Peyer's patch (tissue), 4 donors: ENCODE measurements around the gene MRPL53. TPM values are rescaled to one million over a fixed set of nuclear protein-coding genes. Genes with fewer than 3 reads are reported as not detected.

Source experiments
- DNase-seq, 3 donors: peaks; one replicate each; pipeline ENCODE4 v3.0.0-alpha.2; 2017 to 2019
- H3K27ac ChIP-seq, 4 donors: fragments of 200-600 bp; sonication (generic); one replicate each; pipeline ENCODE4 v1.5.1; 2016 to 2019
- H3K27me3 ChIP-seq, 2 donors: fragments of 200-600 bp; sonication (generic); one replicate each; pipeline ENCODE4 v1.5.1; 2019
- H3K36me3 ChIP-seq, 3 donors: fragments of 200-600 bp; sonication (generic); one replicate each; pipeline ENCODE4 v1.5.1; 2016 to 2019
- H3K4me1 ChIP-seq, 4 donors: fragments of 200-600 bp; sonication (generic); one replicate each; pipeline ENCODE4 v1.5.1; 2016 to 2019
- H3K4me3 ChIP-seq, 4 donors: fragments of 200-600 bp; sonication (generic); 1 replicate in 3 of 4; 2 replicates in 1 of 4; pipeline ENCODE4 v1.5.1; 2016 to 2019; ENCODE audit warnings: mild to moderate bottlenecking in 1 of 4
- H3K9me3 ChIP-seq, 4 donors: fragments of 200-600 bp; sonication (generic); one replicate each; pipeline ENCODE4 v1.5.1; 2016 to 2019; ENCODE audit warnings: mild to moderate bottlenecking in 1 of 4
- POLR2A ChIP-seq, 2 donors: fragments of 450-650 bp; IDR thresholded peaks; one replicate each; pipeline ENCODE4 v1.5.1; 2017; ENCODE audit warnings: antibody characterized with exemption in 2 of 2, mild to moderate bottlenecking in 2 of 2, moderate library complexity in 2 of 2
- total RNA-seq, 4 donors: library from RNA; depleted of rRNA; stranded (reverse); fragments of >200 nt; gene quantifications; one replicate each; pipeline ENCODE4 v1.1.0, GENCODE V29; 2016
- TF ChIP-seq, protein P1 (sequence below), 6 experiments: fragments of 450-650 bp in 4 of 6; fragments of 200-600 bp in 2 of 6; sonication (generic) in 1 of 6; IDR thresholded peaks; one replicate each; pipeline ENCODE4 v1.5.1; 2017 to 2019; ENCODE audit warnings: antibody characterized with exemption in 6 of 6, mild to moderate bottlenecking in 3 of 6, moderate library complexity in 1 of 6

The MRPL53 gene
- total RNA-seq, 4 donors from 2014 or later, result 17.8 to 23.8 (median 20.0) TPM

GRCh38 chr2:74481961-74482800 lies 9.7 kb upstream of the MRPL53 start:
- Histone ChIP-seq H3K9me3 (no peaks in the 10 kb centered on the region), H3K4me1 (peaks cover 0 to 36% (median 13%) of the 10 kb centered on the region in 4 donors), H3K27me3 (no peaks in the 10 kb centered on the region), H3K27ac (peak overlapping the region; percentile 86 to 93 (median 92)), H3K4me3 (peak overlapping the region; percentile 77 to 87 (median 80)), H3K36me3 (peaks cover 0 to 43% (median 0%) of the 10 kb centered on the region in 3 donors)
- no peak for DNase-seq
- TF ChIP-seq POLR2A (IDR thresholded peaks at IDR 0.05), result no peak
- TF ChIP-seq, protein P1, sequence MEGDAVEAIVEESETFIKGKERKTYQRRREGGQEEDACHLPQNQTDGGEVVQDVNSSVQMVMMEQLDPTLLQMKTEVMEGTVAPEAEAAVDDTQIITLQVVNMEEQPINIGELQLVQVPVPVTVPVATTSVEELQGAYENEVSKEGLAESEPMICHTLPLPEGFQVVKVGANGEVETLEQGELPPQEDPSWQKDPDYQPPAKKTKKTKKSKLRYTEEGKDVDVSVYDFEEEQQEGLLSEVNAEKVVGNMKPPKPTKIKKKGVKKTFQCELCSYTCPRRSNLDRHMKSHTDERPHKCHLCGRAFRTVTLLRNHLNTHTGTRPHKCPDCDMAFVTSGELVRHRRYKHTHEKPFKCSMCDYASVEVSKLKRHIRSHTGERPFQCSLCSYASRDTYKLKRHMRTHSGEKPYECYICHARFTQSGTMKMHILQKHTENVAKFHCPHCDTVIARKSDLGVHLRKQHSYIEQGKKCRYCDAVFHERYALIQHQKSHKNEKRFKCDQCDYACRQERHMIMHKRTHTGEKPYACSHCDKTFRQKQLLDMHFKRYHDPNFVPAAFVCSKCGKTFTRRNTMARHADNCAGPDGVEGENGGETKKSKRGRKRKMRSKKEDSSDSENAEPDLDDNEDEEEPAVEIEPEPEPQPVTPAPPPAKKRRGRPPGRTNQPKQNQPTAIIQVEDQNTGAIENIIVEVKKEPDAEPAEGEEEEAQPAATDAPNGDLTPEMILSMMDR (IDR thresholded peaks at IDR 0.05), result no peak

- Histone ChIP-seq H3K36me3 (peaks cover 0 to 47% (median 0%) of the 10 kb centered on the region in 3 donors), H3K9me3 (no peaks in the 10 kb centered on the region), H3K4me3 (peak overlapping the region; percentile 77 to 87 (median 80)), H3K27ac (peak overlapping the region in 2 of 4 donors; percentile 93), H3K4me1 (peaks cover 0 to 40% (median 13%) of the 10 kb centered on the region in 4 donors), H3K27me3 (no peaks in the 10 kb centered on the region)
- TF ChIP-seq POLR2A (IDR thresholded peaks at IDR 0.05), result no peak
- DNase-seq, result no peak
These were observed 9.0 kb upstream of the MRPL53 start for GRCh38 chr2:74481431-74481830.

- Histone ChIP-seq H3K4me1 (peaks cover 2 to 33% (median 7%) of the 10 kb centered on the region in 4 donors), H3K36me3 (peaks cover 0 to 39% (median 0%) of the 10 kb centered on the region in 3 donors), H3K27ac (no peak overlapping the region), H3K9me3 (no peaks in the 10 kb centered on the region), H3K27me3 (no peaks in the 10 kb centered on the region), H3K4me3 (no peak overlapping the region)
- DNase-seq, result peak in 1 of 3 donors; percentile 47
- no peak for TF ChIP-seq POLR2A (IDR thresholded peaks at IDR 0.05)
- TF ChIP-seq, protein P1 (IDR thresholded peaks at IDR 0.05), result peak in 1 of 6 experiments; percentile 23
These were observed 2.4 kb upstream of the MRPL53 start for GRCh38 chr2:74474899-74475298.

GRCh38 chr2:74474481-74474880 lies 2.0 kb upstream of the MRPL53 start:
- no peak overlapping the region for H3K4me3 ChIP-seq
- H3K27me3 ChIP-seq, result no peaks in the 10 kb centered on the region
- peak in 1 of 3 donors; percentile 47 for DNase-seq
- H3K9me3 ChIP-seq, result no peaks in the 10 kb centered on the region
- H3K36me3 ChIP-seq, result peaks cover 0 to 35% (median 0%) of the 10 kb centered on the region in 3 donors
- H3K4me1 ChIP-seq, result peaks cover 2 to 29% (median 7%) of the 10 kb centered on the region in 4 donors
- TF ChIP-seq POLR2A (IDR thresholded peaks at IDR 0.05), result no peak
- TF ChIP-seq, protein P1 (IDR thresholded peaks at IDR 0.05), result no peak
- no peak overlapping the region for H3K27ac ChIP-seq

GRCh38 chr2:74472945-74473258 lies 422 bp upstream of the MRPL53 start:
- Histone ChIP-seq H3K27me3 (no peaks in the 10 kb centered on the region), H3K27ac (peak overlapping the region; percentile 79 to 92 (median 86)), H3K9me3 (no peaks in the 10 kb centered on the region), H3K4me1 (peaks cover 2 to 29% (median 7%) of the 10 kb centered on the region in 4 donors), H3K36me3 (peaks cover 0 to 28% (median 0%) of the 10 kb centered on the region in 3 donors), H3K4me3 (peak overlapping the region; percentile 49 to 62 (median 60))
- TF ChIP-seq, protein P1 (IDR thresholded peaks at IDR 0.05), result no peak
- TF ChIP-seq POLR2A (IDR thresholded peaks at IDR 0.05), result no peak
- DNase-seq, result no peak
